NB4 (cell line): ENCODE results near the gene CADM2.

Source experiments
- POLR2A ChIP-seq: IDR thresholded peaks from 2 replicates; pipeline ENCODE4 v1.6.1; 2011; ENCODE audit warnings: mild to moderate bottlenecking; ENCODE audit not compliant: insufficient read length; ENCODE audit errors: extremely low read depth
- TF ChIP-seq, protein P1 (sequence below): IDR thresholded peaks from one replicate; pipeline ENCODE4 v1.5.1; 2012; ENCODE audit warnings: low read depth, low read length

- no peak for TF ChIP-seq POLR2A
- TF ChIP-seq, protein P1, sequence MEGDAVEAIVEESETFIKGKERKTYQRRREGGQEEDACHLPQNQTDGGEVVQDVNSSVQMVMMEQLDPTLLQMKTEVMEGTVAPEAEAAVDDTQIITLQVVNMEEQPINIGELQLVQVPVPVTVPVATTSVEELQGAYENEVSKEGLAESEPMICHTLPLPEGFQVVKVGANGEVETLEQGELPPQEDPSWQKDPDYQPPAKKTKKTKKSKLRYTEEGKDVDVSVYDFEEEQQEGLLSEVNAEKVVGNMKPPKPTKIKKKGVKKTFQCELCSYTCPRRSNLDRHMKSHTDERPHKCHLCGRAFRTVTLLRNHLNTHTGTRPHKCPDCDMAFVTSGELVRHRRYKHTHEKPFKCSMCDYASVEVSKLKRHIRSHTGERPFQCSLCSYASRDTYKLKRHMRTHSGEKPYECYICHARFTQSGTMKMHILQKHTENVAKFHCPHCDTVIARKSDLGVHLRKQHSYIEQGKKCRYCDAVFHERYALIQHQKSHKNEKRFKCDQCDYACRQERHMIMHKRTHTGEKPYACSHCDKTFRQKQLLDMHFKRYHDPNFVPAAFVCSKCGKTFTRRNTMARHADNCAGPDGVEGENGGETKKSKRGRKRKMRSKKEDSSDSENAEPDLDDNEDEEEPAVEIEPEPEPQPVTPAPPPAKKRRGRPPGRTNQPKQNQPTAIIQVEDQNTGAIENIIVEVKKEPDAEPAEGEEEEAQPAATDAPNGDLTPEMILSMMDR, result no peak
Observed at GRCh38 chr3:85697156-85697555, 738.4 kb downstream of the CADM2 start.
